Osteoblast (primary cell): ENCODE data around the gene ASPHD2. TPM values are rescaled to one million over a fixed set of nuclear protein-coding genes. Genes with fewer than 3 reads are reported as not detected.

Experiments
- DNase-seq: peaks from one replicate; pipeline ENCODE4 v3.0.0; 2011; ENCODE audit warnings: low spot score, mixed read lengths; ENCODE audit not compliant: insufficient read length; ENCODE audit errors: missing footprints
- H2AFZ ChIP-seq: 2 replicates; pipeline ENCODE4 v1.6.0; 2011; ENCODE audit warnings: mild to moderate bottlenecking, low read length
- H3K27ac ChIP-seq: 2 replicates; pipeline ENCODE4 v1.5.1; 2011; ENCODE audit warnings: mild to moderate bottlenecking, low read depth, low read length, moderate library complexity
- H3K27me3 ChIP-seq: 2 replicates; pipeline ENCODE4 v1.6.0; 2012; ENCODE audit warnings: mild to moderate bottlenecking, control low read depth, inconsistent platforms, low read length, moderate library complexity; ENCODE audit not compliant: insufficient read depth
- H3K36me3 ChIP-seq: 2 replicates; pipeline ENCODE4 v1.5.1; 2011; ENCODE audit warnings: mild to moderate bottlenecking, low read length, control low read depth, moderate library complexity; ENCODE audit not compliant: insufficient read depth
- H3K4me1 ChIP-seq: 2 replicates; pipeline ENCODE4 v1.5.1; 2011; ENCODE audit warnings: mild to moderate bottlenecking, low read length, control low read depth, moderate library complexity; ENCODE audit not compliant: insufficient read depth
- H3K4me2 ChIP-seq: 2 replicates; pipeline ENCODE4 v1.6.0; 2011; ENCODE audit warnings: mild to moderate bottlenecking, low read length; ENCODE audit not compliant: insufficient read depth
- H3K4me3 ChIP-seq: fragments of 200-600 bp; sonication (generic); 3 replicates; pipeline ENCODE4 v1.5.1; 2012; ENCODE audit warnings: mild to moderate bottlenecking, low read length, inconsistent platforms; ENCODE audit not compliant: insufficient read depth
- H3K79me2 ChIP-seq: 2 replicates; pipeline ENCODE4 v1.6.0; 2012; ENCODE audit warnings: mild to moderate bottlenecking, low read length, control low read depth, inconsistent platforms; ENCODE audit not compliant: insufficient read depth
- H3K9me3 ChIP-seq: 2 replicates; pipeline ENCODE4 v1.5.1; 2011; ENCODE audit warnings: low read depth, low read length, control low read depth
- H4K20me1 ChIP-seq: 2 replicates; pipeline ENCODE4 v1.6.0; 2012; ENCODE audit warnings: mild to moderate bottlenecking, low read length, control low read depth; ENCODE audit not compliant: insufficient read depth
- CTCF ChIP-seq: IDR thresholded peaks from 2 replicates; pipeline ENCODE4 v1.5.1; 2011; ENCODE audit warnings: mild to moderate bottlenecking, low read depth, low read length, moderate library complexity; ENCODE audit errors: extremely low read depth
- total RNA-seq: library from RNA; depleted of rRNA; stranded (reverse); fragments of >200 nt; gene quantifications from 2 replicates; pipeline ENCODE4 v1.2.3, GENCODE V29; 2012

The ASPHD2 gene
- total RNA-seq, 1 donor = 6.2 TPM

- Histone ChIP-seq H2AFZ (no peak overlapping the region), H4K20me1 (no peaks in the 10 kb centered on the region), H3K27ac (no peak overlapping the region), H3K4me1 (no peaks in the 10 kb centered on the region), H3K27me3 (peaks cover 8% of the 10 kb centered on the region), H3K9me3 (no peaks in the 10 kb centered on the region), H3K4me2 (no peak overlapping the region), H3K36me3 (no peaks in the 10 kb centered on the region), H3K4me3 (no peak overlapping the region), H3K79me2 (no peaks in the 10 kb centered on the region)
- DNase-seq = no peak
- TF ChIP-seq CTCF = no peak
Observed at GRCh38 chr22:26391623-26392022, 37.4 kb upstream of the ASPHD2 start.

- Histone ChIP-seq H3K4me3 (no peak overlapping the region), H3K9me3 (no peaks in the 10 kb centered on the region), H3K27me3 (peaks cover 13% of the 10 kb centered on the region), H2AFZ (no peak overlapping the region), H3K4me1 (peaks cover 2% of the 10 kb centered on the region), H3K4me2 (no peak overlapping the region), H3K36me3 (no peaks in the 10 kb centered on the region), H3K79me2 (no peaks in the 10 kb centered on the region), H4K20me1 (no peaks in the 10 kb centered on the region), H3K27ac (no peak overlapping the region)
- DNase-seq = no peak
- TF ChIP-seq CTCF = no peak
Observed at GRCh38 chr22:26393929-26394328, 35.1 kb upstream of the ASPHD2 start.

GRCh38 chr22:26394777-26395176 is 34.3 kb upstream of the ASPHD2 start:
- H2AFZ ChIP-seq = no peak overlapping the region
- DNase-seq = no peak

GRCh38 chr22:26395926-26396325 is 33.1 kb upstream of the ASPHD2 start:
- Histone ChIP-seq H3K27ac (no peak overlapping the region), H3K79me2 (no peaks in the 10 kb centered on the region), H4K20me1 (no peaks in the 10 kb centered on the region), H3K4me1 (peaks cover 4% of the 10 kb centered on the region), H3K36me3 (no peaks in the 10 kb centered on the region), H3K9me3 (no peaks in the 10 kb centered on the region), H3K4me2 (no peak overlapping the region), H2AFZ (no peak overlapping the region), H3K27me3 (peaks cover 13% of the 10 kb centered on the region), H3K4me3 (no peak overlapping the region)
- no peak for DNase-seq
- no peak for TF ChIP-seq CTCF

More at GRCh38 chr22:26394777-26395176, 34.3 kb upstream of the ASPHD2 start:
- Histone ChIP-seq H3K27ac (no peak overlapping the region), H3K4me1 (peaks cover 4% of the 10 kb centered on the region), H3K4me2 (no peak overlapping the region), H3K4me3 (no peak overlapping the region), H3K79me2 (no peaks in the 10 kb centered on the region), H3K27me3 (peaks cover 13% of the 10 kb centered on the region), H3K36me3 (no peaks in the 10 kb centered on the region), H4K20me1 (no peaks in the 10 kb centered on the region), H3K9me3 (no peaks in the 10 kb centered on the region)
- no peak for TF ChIP-seq CTCF
